GM18868 (cell line): ENCODE data around the gene GPC6.

Experiments
- ATAC-seq: cut with Tn5 transposase; IDR thresholded peaks from one replicate; pipeline ENCODE4 v1.9.1; 2021; ENCODE audit warnings: mild to moderate bottlenecking, moderate library complexity; ENCODE audit not compliant: unreplicated experiment

GPC6 gene

DNA sequence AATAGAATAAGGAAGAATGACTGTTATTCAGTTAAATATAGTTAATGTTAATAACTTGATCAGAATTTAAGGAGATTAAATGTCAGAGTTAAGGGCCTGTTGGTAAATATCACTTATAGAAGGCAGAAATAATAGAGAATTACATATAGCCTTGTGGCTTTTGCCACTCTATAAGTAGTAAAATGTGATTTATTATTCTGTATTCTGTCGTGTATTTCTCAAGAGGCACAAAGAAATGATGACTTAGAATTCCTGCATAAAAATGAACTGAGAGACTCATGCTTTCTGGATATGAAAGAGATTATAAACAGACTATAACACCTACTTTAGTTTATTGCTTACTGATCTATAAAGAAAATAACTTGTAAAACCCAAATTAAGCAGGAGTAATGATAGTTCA lies 40.1 kb downstream of the GPC6 start:
- ATAC-seq = no peak

DNA sequence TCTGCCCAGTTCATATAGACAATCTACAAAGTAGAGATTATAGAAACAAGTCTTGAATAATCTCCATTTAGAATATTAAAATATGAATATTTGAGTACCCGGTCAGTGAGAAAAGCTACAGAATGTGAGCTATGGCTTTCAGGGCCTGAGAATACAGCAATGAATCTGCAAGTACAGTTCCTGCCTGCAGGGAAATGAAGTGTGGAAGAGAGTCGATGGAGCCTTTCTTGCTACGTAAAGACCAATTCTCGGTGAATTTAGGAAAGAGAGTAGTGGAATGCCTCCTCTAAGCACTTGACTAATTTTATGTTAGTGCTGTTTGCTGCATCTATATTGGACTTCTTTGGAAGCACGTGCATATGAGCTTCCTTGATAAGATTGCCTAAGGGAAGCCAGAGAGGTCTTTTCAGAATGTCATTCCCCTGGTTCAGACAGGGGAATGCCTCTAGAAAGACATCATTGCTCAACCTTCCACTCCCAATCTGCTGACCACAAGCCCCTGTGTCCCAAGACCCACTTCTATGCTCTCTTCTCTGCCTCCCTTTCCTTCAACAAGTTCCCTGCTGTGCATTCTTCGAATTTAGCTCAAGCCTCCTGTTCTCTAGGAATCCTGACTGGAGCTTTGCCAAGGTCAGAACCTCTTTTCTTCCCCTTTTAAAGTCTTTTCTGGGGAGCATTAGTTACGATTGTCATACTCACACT lies 41.9 kb downstream of the GPC6 start:
- ATAC-seq = no peak

DNA sequence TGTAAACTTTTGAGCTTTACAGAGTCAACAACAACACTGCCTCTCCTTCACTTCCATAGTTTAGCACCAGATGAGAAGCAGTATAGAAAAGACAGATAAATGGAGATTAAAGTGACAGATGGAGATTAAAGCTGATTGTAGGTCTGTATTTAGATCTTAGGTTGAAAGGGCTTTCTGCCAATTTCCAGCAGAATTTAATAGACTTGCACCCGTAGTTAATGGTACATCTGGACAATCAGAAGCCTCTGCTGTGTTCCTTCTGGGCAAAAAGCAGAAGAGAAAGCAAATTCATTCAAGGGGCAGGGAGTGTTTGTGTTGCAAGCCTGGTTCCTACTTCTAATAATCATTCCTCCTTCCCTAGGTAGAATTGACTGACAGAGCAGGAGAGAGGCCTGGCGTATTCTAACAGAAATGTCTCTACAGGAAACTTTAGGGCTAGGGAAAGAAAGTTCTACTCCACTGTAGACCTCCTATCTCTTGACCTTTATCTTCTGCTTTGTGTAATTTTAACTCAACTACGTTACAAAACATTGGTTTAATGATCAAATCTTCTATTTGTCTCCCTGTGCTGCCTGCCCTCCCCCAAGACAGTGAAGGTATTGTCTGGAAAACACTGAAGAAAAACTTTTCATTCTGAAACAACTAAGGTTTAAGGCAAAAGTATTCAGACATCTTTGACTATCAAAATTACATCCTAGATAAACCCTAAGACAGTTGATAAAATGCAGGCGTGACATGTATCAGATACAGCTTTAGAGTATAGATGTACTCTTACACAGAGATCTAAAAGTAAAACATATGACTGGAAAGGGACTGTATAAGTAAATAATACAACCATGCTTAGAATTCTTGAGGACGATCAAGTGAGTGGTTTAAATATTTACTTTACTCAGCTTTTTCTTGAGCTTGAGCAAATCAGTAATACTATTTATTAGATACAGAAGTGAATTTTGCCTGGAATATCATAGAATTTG lies 44.4 kb downstream of the GPC6 start:
- ATAC-seq = no peak

DNA sequence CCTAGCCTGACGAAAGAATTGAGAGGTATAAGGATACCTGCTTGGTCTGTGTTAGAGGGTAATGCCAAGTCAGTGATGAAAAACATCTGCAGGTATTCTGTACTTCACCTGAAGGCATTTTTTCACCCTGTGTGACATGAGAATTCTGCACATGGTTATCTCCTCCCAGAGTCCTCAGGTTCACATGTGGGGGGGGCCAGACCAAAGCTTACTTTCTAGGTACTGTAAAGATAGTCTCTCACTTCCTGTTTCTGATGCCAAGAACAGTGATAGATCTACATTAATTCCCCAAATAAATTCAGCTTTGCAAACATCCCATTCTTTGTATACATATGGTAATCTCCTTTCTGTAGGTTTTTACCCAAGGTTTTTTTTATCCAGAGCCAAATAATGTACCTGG lies 53.4 kb downstream of the GPC6 start:
- peak; percentile 82 for ATAC-seq

DNA sequence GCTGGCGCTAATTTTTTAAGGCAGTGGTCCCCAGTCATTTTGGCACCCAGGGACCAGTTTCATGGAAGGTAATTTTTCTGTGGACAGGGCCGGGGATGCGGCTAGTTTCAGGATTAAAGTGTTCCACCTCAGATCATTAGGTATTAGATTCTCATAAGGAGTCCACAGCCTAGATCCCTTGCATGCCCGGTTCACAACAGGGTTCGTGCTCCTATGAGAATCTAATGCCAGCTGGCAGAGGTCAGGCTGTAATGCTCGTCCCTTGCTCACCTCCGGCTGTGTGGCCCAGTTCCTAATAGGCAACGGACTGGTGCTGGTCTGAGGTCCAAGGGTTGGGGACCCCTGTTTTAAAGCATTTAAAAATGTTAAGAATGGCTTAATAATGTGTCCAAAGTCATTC lies 54.1 kb downstream of the GPC6 start:
- ATAC-seq = no peak

DNA sequence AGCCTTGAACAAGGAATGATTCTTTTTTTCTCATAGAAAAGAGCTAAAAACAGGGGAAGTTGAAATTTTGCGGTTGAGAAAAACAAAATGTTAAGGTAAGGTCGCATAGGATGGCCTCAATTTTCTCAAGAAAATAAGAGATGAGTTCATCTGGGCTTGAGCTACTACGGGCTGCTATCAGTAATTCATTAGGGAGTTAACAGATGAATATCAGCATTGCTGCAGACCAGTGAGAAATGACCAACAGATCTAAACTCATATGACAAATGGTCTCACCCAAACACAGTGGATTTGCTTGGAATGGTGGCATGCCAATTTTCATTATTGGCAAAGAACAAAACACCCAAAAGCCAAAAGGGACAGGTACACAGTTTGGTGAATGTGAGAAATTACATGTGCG lies 56.6 kb downstream of the GPC6 start:
- ATAC-seq = no peak

DNA sequence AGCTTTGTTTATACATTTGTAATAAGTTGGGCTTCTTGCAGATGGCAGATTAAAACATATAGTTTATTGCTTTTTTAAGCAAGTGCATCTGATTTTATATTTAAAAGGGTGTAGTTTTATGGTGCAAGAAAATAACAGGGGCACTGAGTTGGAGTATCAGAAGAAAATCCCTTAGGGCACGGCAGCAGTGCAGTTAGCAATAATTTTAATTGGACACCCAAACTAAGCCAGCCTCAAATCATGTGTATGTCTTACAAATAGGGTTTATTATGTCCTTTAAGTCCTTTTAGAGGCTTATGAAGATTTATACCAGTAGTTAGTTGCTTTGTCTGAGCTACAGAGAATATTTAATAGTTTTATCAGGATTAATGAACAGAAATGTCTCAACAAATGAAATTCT lies 57.5 kb downstream of the GPC6 start:
- ATAC-seq = no peak

DNA sequence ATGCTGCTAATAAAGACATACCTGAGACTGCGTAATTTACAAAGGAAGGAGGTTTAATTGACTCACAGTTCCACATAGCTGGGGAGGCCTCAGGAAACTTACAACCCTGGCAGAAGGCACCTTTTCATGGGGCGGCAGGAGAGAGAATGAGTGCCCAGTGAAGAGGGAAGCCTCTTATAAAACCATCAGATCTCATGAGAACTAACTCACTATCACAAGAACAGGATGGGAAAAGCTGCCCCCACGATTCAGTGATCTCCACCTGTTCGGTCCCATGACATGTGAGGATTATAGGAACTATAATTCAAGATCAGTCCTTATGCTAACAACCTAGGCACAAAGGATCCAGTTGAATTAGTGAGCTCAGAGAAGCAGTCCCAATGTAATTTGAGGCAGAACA lies 59.4 kb downstream of the GPC6 start:
- no peak for ATAC-seq

DNA sequence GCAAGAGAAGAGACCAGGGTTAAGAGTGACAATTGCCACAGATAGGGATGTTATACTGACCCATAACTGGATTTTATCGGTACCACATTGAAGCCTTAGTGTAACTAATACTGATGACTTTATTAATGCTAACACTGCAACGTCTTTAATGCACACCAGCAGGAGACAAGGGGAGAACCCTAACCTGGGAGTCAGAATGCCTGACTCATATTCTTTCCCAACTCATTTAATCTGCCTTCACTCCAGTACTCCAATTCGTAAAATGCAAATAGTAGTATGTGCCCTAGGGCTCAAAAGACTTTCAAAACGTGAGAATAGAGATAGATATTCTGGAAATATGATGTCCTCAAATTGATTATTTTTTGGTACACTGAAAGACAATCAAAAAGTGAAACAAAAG lies 62.4 kb downstream of the GPC6 start:
- no peak for ATAC-seq

DNA sequence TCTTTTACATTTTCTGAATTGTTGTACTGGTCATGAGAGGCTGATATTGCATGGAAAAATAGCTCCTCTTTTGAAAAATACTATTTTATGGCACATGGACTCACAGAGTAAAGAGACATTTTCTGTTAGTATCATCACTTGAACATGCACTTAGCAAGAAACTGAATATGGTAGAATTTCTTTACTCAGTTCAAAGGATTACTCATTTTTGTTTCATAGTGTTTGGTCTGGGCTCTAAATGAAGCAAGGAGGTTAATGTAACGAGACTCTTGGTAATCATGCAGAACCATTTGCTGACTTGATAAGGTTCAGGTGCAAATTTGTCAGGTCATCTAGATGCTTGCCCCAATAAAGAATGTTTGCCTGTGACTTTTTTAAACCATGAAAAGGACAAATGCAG lies 63.2 kb downstream of the GPC6 start:
- ATAC-seq = peak; percentile 51

DNA sequence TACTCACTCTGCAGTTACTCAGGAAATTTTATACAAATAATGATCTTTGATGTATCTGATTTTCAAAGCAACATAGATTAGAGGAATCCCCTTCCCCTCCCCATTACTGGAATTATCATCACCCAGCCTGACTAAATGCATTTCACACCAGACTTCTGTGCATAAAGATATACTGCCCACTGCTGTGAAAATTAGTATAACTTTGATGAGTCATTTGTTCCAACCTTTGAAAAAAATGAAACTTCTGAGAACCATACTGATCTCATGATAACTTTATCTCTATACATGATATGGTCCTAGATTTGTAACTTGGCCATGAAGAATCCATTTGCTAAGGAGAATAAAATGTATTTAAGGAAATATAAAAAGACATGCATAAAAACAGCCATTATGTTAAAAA lies 63.9 kb downstream of the GPC6 start:
- ATAC-seq = no peak

DNA sequence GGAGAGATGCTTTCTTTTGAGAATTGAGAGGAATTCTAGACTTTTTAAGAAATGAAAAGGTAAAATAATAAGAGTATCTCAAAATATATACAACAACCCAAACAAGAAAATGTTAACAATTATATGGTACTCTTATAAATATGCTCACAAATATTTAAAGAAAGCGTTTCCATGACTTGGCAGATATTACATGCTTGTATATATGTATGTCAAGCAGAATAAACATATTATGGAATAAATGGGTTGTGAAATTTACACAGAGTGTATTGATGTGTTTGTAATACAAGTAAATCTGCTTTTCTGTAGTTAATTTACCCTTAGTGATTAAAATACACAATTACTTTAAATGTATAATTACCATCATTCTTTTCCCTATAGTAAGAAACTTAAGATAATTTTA lies 65.8 kb downstream of the GPC6 start:
- ATAC-seq = no peak

DNA sequence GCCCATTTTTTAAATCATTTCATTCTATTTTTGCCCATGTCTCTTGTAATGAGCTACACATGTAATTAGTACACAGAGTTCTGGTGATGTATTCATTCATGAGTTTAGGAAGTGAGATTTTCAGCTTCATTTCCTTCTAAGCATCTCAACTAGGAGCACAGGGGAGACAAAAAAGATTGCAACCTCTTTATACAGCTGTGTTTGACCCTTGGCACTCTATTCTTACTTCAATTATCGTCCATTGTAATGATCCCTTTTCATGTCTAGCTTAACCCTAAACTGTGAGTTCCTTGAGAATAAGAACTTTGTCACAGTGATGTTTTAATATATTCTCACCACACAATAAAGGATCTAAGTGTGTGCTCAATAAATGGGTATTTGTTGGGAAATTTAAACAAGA lies 67.1 kb downstream of the GPC6 start:
- no peak for ATAC-seq

DNA sequence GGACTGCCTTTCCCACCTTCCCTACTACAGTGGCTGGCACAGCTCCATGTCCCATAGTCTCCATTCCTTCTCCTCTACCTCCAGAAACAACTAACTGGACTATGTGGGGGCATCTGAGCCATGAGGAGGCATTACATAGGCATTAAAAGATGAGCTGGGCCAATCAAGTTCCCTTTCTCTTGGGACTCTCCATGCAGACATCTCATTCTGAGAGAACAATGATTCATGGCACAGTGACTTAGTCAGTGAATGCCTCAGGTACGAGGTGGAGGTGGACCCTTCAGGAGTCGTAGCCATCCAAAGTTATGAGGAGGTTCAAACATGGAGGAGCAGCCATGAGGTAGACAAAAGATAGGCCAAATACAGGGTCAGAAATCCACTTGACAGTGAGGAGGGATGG lies 70.0 kb downstream of the GPC6 start:
- no peak for ATAC-seq

DNA sequence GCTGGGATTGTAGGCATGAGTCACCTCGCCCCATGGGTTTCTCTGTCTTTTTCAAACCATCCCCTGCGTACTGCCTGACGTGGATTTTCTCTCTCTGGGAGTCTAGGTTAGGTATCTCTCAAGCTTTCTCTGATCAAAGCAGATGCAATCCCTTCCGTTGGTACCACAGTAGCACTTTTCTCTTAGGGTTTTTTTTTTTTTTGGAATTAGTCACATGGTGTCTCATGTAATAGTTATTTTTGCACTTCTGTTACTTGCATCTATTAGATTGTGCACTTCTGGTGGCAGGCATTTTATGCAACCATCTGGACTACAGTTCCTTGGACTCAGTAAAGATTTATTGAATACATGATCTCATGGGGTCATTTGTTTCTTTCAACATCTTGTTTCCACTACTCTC lies 72.1 kb downstream of the GPC6 start:
- ATAC-seq = no peak

DNA sequence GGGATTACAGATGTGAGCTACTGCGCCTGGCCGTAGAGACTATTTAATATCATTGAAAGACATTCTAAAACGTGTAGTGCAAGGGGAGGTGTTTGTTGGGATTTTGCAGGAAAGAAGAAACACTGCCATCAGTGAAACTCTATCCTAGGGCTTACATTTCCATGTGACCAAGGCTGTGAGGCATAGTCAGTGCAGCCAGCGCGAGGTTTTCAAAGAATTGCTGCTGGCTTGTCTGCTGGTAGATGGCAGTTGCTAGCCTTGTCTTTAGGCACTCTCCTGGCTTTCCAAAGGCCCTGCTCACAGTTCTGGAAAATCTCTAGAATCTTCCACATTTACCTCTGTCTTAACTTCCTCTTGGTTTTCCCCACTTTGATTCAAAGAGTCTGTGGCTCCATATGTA lies 77.5 kb downstream of the GPC6 start:
- ATAC-seq = no peak

DNA sequence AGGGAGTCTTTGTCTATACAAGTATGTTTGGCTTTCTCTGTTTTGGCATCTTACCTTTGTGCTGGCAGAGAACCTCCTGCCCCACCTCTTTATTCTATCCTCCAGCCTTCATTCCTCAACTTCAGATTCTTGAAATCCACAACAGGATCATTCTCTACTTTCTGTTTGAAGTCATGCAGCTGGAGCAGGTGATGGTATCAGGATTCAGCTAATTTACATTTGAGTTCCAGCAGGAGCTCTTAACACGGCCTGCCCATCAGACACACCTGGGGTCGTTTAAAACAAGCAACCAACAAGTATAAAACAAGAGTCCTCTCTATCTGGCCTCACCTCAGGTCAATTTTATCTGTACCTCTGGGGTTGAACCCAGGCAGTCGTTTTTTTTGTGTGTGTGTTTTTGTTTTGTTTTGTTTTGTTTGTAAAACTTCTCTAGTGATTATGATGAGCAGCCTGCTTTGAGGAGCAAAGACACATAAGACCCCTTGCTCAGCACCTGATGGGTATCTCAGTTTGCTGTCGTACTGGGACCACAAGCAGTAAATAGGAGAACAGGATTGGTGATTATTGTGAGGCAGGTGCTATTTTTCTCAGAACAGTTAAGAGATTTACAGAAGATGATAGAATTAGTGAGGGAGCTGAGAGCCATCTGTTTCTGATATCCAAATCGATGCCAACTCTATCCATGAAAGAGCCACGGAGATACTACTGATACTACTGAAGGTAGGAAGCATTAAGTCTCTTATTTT lies 78.4 kb downstream of the GPC6 start:
- ATAC-seq = no peak

DNA sequence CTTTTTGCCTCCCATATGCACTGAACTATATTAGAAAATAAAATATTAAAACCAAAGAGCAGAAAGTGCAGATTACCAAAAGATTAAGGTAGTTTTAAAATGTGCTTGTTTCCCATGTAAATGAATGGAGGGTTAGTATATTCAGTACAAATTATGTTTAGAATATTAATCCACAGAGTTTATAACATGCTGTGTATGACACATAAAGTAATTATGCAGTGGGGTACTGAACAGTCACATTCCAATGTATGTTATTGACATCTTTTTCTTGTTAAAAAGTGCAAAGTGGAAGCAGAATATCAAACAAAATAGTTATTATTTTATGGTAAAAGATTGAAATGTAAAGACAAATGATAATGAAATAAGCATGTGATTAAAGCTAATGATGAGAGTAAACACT lies 79.3 kb downstream of the GPC6 start:
- no peak for ATAC-seq

DNA sequence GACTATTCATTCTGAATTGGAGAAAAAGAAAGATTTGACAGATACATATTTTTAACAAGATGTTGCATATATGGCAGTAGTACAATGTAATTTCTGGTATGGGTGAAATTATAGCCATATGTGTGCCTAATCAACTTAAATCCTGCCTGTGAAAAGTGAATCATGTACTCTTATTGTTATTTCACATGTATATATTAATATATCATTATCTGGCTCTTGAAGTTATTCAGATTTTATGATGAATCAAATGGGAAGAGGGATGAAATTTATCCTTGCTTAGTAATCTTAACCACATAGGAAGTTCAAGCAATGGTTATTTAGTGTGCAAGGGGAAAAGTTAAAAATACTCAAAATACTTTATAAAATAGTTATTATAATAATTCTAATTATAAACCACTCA lies 80.5 kb downstream of the GPC6 start:
- ATAC-seq = no peak

DNA sequence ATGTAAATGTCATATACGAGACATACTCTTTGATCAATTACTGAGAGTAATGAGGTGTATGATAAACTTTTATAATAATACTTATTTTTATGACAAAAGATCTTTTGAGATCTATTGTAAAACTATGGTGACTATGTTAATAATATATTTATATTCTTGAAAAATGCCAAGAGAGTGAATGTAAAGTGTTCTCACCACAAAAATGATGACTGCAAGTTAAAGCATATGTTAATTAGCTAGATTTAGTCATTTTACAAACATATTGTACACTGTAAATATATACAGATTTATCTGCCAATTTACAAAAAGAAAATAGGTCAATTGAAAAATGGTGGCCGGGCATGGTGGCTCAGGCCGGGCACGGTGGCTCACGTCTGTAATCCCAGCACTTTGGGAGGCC lies 81.0 kb downstream of the GPC6 start:
- no peak for ATAC-seq

DNA sequence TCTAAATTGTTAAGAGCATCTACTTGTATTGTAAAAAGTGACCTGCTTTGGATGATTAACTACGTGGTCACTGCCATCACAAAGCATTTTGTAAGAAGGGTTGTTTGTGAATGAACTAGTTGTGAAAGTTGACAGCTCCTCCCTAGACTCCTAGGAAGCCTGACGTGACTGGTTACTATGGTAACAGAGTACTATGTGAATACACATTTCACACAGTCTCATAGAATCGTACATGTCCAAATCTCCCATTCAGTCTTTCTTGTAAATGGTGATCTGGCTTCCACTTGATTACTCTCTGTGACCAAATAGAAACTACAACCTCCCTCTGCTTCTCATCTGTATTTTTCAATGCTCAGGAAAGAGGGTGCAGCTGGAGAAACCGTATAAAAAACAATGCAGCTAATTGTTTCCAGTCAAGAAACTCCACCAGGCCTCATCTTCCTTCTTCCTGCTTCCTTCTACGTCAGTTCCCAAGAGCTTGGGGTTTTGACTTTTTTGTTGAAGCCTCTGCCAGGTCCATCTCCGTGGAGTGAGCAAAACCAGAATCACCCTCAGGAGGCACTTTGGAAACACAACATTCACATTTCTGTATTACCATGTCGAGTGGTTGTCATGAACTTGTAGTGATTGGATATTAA lies 83.4 kb downstream of the GPC6 start:
- ATAC-seq = no peak
